Measurements from ENCODE around the gene MKLN1. TPM values are rescaled to one million over a fixed set of nuclear protein-coding genes. Genes with fewer than 3 reads are reported as not detected.

Gene MKLN1
- total and polyA plus RNA-seq, 10 of the 15 experiments (the other 5 are each of a cell fraction or from before 2014, with no cell fraction given): 13.6 to 55.8 (median 29.3) TPM

GRCh38 chr7:131455546-131455945, 127.9 kb downstream of the MKLN1 start (continued):
- TF ChIP-seq, protein P1, sequence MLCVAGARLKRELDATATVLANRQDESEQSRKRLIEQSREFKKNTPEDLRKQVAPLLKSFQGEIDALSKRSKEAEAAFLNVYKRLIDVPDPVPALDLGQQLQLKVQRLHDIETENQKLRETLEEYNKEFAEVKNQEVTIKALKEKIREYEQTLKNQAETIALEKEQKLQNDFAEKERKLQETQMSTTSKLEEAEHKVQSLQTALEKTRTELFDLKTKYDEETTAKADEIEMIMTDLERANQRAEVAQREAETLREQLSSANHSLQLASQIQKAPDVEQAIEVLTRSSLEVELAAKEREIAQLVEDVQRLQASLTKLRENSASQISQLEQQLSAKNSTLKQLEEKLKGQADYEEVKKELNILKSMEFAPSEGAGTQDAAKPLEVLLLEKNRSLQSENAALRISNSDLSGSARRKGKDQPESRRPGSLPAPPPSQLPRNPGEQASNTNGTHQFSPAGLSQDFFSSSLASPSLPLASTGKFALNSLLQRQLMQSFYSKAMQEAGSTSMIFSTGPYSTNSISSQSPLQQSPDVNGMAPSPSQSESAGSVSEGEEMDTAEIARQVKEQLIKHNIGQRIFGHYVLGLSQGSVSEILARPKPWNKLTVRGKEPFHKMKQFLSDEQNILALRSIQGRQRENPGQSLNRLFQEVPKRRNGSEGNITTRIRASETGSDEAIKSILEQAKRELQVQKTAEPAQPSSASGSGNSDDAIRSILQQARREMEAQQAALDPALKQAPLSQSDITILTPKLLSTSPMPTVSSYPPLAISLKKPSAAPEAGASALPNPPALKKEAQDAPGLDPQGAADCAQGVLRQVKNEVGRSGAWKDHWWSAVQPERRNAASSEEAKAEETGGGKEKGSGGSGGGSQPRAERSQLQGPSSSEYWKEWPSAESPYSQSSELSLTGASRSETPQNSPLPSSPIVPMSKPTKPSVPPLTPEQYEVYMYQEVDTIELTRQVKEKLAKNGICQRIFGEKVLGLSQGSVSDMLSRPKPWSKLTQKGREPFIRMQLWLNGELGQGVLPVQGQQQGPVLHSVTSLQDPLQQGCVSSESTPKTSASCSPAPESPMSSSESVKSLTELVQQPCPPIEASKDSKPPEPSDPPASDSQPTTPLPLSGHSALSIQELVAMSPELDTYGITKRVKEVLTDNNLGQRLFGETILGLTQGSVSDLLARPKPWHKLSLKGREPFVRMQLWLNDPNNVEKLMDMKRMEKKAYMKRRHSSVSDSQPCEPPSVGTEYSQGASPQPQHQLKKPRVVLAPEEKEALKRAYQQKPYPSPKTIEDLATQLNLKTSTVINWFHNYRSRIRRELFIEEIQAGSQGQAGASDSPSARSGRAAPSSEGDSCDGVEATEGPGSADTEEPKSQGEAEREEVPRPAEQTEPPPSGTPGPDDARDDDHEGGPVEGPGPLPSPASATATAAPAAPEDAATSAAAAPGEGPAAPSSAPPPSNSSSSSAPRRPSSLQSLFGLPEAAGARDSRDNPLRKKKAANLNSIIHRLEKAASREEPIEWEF (IDR thresholded peaks at IDR 0.05; ENCODE audit: insufficient replicate concordance, low read depth, low read length): no peak
- TF ChIP-seq, protein P2, sequence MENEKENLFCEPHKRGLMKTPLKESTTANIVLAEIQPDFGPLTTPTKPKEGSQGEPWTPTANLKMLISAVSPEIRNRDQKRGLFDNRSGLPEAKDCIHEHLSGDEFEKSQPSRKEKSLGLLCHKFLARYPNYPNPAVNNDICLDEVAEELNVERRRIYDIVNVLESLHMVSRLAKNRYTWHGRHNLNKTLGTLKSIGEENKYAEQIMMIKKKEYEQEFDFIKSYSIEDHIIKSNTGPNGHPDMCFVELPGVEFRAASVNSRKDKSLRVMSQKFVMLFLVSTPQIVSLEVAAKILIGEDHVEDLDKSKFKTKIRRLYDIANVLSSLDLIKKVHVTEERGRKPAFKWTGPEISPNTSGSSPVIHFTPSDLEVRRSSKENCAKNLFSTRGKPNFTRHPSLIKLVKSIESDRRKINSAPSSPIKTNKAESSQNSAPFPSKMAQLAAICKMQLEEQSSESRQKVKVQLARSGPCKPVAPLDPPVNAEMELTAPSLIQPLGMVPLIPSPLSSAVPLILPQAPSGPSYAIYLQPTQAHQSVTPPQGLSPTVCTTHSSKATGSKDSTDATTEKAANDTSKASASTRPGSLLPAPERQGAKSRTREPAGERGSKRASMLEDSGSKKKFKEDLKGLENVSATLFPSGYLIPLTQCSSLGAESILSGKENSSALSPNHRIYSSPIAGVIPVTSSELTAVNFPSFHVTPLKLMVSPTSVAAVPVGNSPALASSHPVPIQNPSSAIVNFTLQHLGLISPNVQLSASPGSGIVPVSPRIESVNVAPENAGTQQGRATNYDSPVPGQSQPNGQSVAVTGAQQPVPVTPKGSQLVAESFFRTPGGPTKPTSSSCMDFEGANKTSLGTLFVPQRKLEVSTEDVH (IDR thresholded peaks at IDR 0.05; ENCODE audit: low read depth, partially characterized antibody): no peak
- no peak for TF ChIP-seq MYC (IDR thresholded peaks at IDR 0.05; ENCODE audit: insufficient read depth, insufficient read length, insufficient replicate concordance, low read length, severe bottlenecking)
- no peak for TF ChIP-seq SPI1 (IDR thresholded peaks at IDR 0.05; ENCODE audit: borderline replicate concordance, insufficient read depth, low read depth, low read length)
- TF ChIP-seq ZNF207 (IDR thresholded peaks at IDR 0.05; ENCODE audit: borderline replicate concordance): no peak
- no peak for TF ChIP-seq SUZ12 (IDR thresholded peaks at IDR 0.05; ENCODE audit: unreplicated experiment)
- TF ChIP-seq, protein P3, sequence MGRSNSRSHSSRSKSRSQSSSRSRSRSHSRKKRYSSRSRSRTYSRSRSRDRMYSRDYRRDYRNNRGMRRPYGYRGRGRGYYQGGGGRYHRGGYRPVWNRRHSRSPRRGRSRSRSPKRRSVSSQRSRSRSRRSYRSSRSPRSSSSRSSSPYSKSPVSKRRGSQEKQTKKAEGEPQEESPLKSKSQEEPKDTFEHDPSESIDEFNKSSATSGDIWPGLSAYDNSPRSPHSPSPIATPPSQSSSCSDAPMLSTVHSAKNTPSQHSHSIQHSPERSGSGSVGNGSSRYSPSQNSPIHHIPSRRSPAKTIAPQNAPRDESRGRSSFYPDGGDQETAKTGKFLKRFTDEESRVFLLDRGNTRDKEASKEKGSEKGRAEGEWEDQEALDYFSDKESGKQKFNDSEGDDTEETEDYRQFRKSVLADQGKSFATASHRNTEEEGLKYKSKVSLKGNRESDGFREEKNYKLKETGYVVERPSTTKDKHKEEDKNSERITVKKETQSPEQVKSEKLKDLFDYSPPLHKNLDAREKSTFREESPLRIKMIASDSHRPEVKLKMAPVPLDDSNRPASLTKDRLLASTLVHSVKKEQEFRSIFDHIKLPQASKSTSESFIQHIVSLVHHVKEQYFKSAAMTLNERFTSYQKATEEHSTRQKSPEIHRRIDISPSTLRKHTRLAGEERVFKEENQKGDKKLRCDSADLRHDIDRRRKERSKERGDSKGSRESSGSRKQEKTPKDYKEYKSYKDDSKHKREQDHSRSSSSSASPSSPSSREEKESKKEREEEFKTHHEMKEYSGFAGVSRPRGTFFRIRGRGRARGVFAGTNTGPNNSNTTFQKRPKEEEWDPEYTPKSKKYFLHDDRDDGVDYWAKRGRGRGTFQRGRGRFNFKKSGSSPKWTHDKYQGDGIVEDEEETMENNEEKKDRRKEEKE (IDR thresholded peaks at IDR 0.05): no peak
- TF ChIP-seq MTA2 (IDR thresholded peaks at IDR 0.05; ENCODE audit: low read depth): 0 out of 2 replicates have a peak, but pooled peaks have one; percentile 52
- TF ChIP-seq BMI1 (IDR thresholded peaks at IDR 0.05; ENCODE audit: borderline replicate concordance): no peak
- peak in 1 of 2 experiments; percentile 61; a peak in 1 of 4 replicates for TF ChIP-seq BHLHE40 (IDR thresholded peaks at IDR 0.05; ENCODE audit: borderline replicate concordance in 1 of 2, low read depth in 2 of 2, low read length in 1 of 2)
- no peak for TF ChIP-seq JUND (IDR thresholded peaks at IDR 0.05; ENCODE audit: low read depth, low read length)
- no peak for TF ChIP-seq ZNF217 (IDR thresholded peaks at IDR 0.05)
- no peak for TF ChIP-seq WRNIP1 (IDR thresholded peaks at IDR 0.05; ENCODE audit: borderline replicate concordance, low read depth, low read length)
- 0 out of 2 replicates have a peak, but pooled peaks have one; percentile 18 for TF ChIP-seq HDGF (IDR thresholded peaks at IDR 0.05)
- TF ChIP-seq, protein P4, sequence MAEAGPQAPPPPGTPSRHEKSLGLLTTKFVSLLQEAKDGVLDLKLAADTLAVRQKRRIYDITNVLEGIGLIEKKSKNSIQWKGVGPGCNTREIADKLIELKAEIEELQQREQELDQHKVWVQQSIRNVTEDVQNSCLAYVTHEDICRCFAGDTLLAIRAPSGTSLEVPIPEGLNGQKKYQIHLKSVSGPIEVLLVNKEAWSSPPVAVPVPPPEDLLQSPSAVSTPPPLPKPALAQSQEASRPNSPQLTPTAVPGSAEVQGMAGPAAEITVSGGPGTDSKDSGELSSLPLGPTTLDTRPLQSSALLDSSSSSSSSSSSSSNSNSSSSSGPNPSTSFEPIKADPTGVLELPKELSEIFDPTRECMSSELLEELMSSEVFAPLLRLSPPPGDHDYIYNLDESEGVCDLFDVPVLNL (IDR thresholded peaks at IDR 0.05; ENCODE audit: low read depth, low read length): no peak
- TF ChIP-seq, protein P5, sequence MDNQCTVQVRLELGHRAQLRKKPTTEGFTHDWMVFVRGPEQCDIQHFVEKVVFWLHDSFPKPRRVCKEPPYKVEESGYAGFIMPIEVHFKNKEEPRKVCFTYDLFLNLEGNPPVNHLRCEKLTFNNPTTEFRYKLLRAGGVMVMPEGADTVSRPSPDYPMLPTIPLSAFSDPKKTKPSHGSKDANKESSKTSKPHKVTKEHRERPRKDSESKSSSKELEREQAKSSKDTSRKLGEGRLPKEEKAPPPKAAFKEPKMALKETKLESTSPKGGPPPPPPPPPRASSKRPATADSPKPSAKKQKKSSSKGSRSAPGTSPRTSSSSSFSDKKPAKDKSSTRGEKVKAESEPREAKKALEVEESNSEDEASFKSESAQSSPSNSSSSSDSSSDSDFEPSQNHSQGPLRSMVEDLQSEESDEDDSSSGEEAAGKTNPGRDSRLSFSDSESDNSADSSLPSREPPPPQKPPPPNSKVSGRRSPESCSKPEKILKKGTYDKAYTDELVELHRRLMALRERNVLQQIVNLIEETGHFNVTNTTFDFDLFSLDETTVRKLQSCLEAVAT (IDR thresholded peaks at IDR 0.05): no peak

All from GM12878 (cell line).